IMR-90 (cell line): Measurements from ENCODE around the gene SLC66A2. TPM values are rescaled to one million over a fixed set of nuclear protein-coding genes. Genes with fewer than 3 reads are reported as not detected.

Source experiments
- ATAC-seq: fragments of 200-7000 bp; cut with Tn5 transposase; 2 replicates; pipeline ENCODE4 v1.9.1; 2020; ENCODE audit warnings: low read depth, mild to moderate bottlenecking, moderate library complexity
- BruUV-seq: library from RNA; stranded (reverse); fragments of 400-500 nt; replicated peaks from 2 replicates; lab custom pipeline; 2021; lab: Mats Ljungman, UMichigan
- CTCF ChIA-PET: fragments of 300-600 bp; formaldehyde crosslinking; extraction: SDS; loops from one replicate; lab custom pipeline; 2021; ENCODE audit warnings: antibody characterized with exemption; lab: Yijun Ruan, JAX
- POLR2A ChIA-PET: fragments of 300-600 bp; sonication (Branson Sonifier 250); formaldehyde crosslinking; loops from one replicate; lab custom pipeline; 2022; ENCODE audit warnings: antibody characterized with exemption; ENCODE audit not compliant: unreplicated experiment; lab: Charles Lee
- DNase-seq: peaks from one replicate; pipeline ENCODE4 v3.0.0; 2013
- H2AFZ ChIP-seq: replicated peaks from 2 replicates; pipeline ENCODE3; 2013; ENCODE audit warnings: low read length, mild to moderate bottlenecking; ENCODE audit not compliant: poor library complexity
- H2AK5ac ChIP-seq: 2 replicates; pipeline ENCODE4 v1.6.1; 2013; ENCODE audit warnings: low read depth, low read length, inconsistent platforms
- H2AK9ac ChIP-seq: replicated peaks from 2 replicates; pipeline ENCODE3; 2013; ENCODE audit warnings: mild to moderate bottlenecking, low read depth, low read length, moderate library complexity; ENCODE audit not compliant: poor library complexity
- H2BK120ac ChIP-seq: 2 replicates; pipeline ENCODE4 v1.6.1; 2013; ENCODE audit warnings: low read depth, low read length, inconsistent platforms
- H2BK15ac ChIP-seq: 3 replicates; pipeline ENCODE4 v1.6.1; 2013; ENCODE audit warnings: low read depth, low read length, inconsistent platforms
- H2BK20ac ChIP-seq: 2 replicates; pipeline ENCODE4 v1.6.1; 2013; ENCODE audit warnings: low read depth, mild to moderate bottlenecking, inconsistent platforms, low read length, moderate library complexity
- H2BK5ac ChIP-seq: 2 replicates; pipeline ENCODE4 v1.6.1; 2013; ENCODE audit warnings: mild to moderate bottlenecking, low read depth, low read length, inconsistent platforms; ENCODE audit not compliant: poor library complexity, severe bottlenecking
- H3K14ac ChIP-seq: replicated peaks from 2 replicates; pipeline ENCODE4 v1.6.1; 2013; ENCODE audit warnings: low read depth, low read length, inconsistent platforms
- H3K18ac ChIP-seq: 2 replicates; pipeline ENCODE4 v1.6.1; 2013; ENCODE audit warnings: low read depth, low read length, control low read depth
- H3K23ac ChIP-seq: 2 replicates; pipeline ENCODE4 v1.6.1; 2013; ENCODE audit warnings: low read depth, low read length, inconsistent platforms
- H3K27ac ChIP-seq: 2 replicates; pipeline ENCODE4 v1.5.1; 2013; ENCODE audit warnings: mild to moderate bottlenecking, control low read depth, low read length; ENCODE audit not compliant: insufficient read depth
- H3K27me3 ChIP-seq: 2 replicates; pipeline ENCODE4 v1.6.1; 2013; ENCODE audit warnings: low read length; ENCODE audit not compliant: control insufficient read depth, insufficient read depth
- H3K36me3 ChIP-seq: 2 replicates; pipeline ENCODE4 v1.6.1; 2013; ENCODE audit warnings: low read length, mixed read lengths; ENCODE audit not compliant: control insufficient read depth, insufficient read depth
- H3K4ac ChIP-seq: 2 replicates; pipeline ENCODE4 v1.6.1; 2013; ENCODE audit warnings: low read depth, low read length, inconsistent platforms
- H3K4me1 ChIP-seq: 2 replicates; pipeline ENCODE4 v1.6.1; 2013; ENCODE audit warnings: low read length, mixed read lengths; ENCODE audit not compliant: control insufficient read depth, insufficient read depth
- H3K4me2 ChIP-seq: 2 replicates; pipeline ENCODE4 v1.6.1; 2013; ENCODE audit warnings: low read depth, mild to moderate bottlenecking, control low read depth, low read length, moderate library complexity
- H3K4me3 ChIP-seq: 2 replicates; pipeline ENCODE4 v1.5.1; 2013; ENCODE audit warnings: low read depth, mild to moderate bottlenecking, control low read depth, low read length, moderate library complexity; ENCODE audit not compliant: insufficient read depth
- H3K56ac ChIP-seq: 2 replicates; pipeline ENCODE4 v1.6.1; 2013; ENCODE audit warnings: low read length, inconsistent platforms; ENCODE audit not compliant: insufficient read depth; ENCODE audit errors: extremely low read depth
- H3K79me1 ChIP-seq, 2 experiments: 2 replicates each; pipeline ENCODE4 v1.6.1; 2013; ENCODE audit warnings: low read length in 2 of 2, inconsistent platforms in 1 of 2, low read depth in 1 of 2
- H3K9ac ChIP-seq: 2 replicates; pipeline ENCODE4 v1.6.1; 2013; ENCODE audit warnings: low read depth, low read length, control low read depth
- H3K9me1 ChIP-seq: 2 replicates; pipeline ENCODE4 v1.6.1; 2013; ENCODE audit warnings: low read length, inconsistent platforms; ENCODE audit not compliant: insufficient read depth
- H3K9me3 ChIP-seq: 2 replicates; pipeline ENCODE4 v1.6.1; 2013; ENCODE audit warnings: low read length; ENCODE audit not compliant: control insufficient read depth, insufficient read depth
- H4K20me1 ChIP-seq: 2 replicates; pipeline ENCODE4 v1.6.1; 2013; ENCODE audit warnings: low read length, inconsistent platforms; ENCODE audit not compliant: insufficient read depth
- H4K5ac ChIP-seq: 2 replicates; pipeline ENCODE4 v1.6.1; 2013; ENCODE audit warnings: mild to moderate bottlenecking, low read depth, low read length, control low read depth
- H4K8ac ChIP-seq, 2 experiments: 2 replicates each; pipeline ENCODE4 v1.6.1; 2013; ENCODE audit warnings: low read depth in 2 of 2, low read length in 2 of 2, control low read depth in 1 of 2, inconsistent platforms in 1 of 2
- H4K91ac ChIP-seq: 2 replicates; pipeline ENCODE4 v1.6.1; 2013; ENCODE audit warnings: low read depth, low read length, inconsistent platforms; ENCODE audit not compliant: insufficient read depth
- MXI1 ChIP-seq: IDR thresholded peaks from 2 replicates; pipeline ENCODE4 v1.6.1; 2012; ENCODE audit warnings: low read depth, mild to moderate bottlenecking, low read length, moderate library complexity, borderline replicate concordance
- WGBS, 2 experiments: methylation state at CpG; one replicate each; pipeline versions ENCODE4 v1.1.5 to v1.1.7; 2013; ENCODE audit warnings: missing lambda C conversion rate in 2 of 2; ENCODE audit not compliant: insufficient read length in 1 of 2; ENCODE audit errors: extremely low coverage in 2 of 2; 5-methylcytosine and 5-hydroxymethylcytosine counted together
- dilution Hi-C: fragments of 300-500 bp; cut with HindIII; formaldehyde crosslinking; loops from one replicate; pipeline ENCODE4 v1.14.3; 2018; ENCODE audit warnings: low sequenced_read_pairs; ENCODE audit not compliant: unreplicated experiment
- in situ Hi-C: fragments of 300-500 bp; cut with MboI; formaldehyde crosslinking; loops from 3 replicates; pipeline ENCODE4 v1.14.3; 2019; ENCODE audit warnings: low sequenced_read_pairs, inconsistent platforms, mixed read lengths
- intact Hi-C: fragments of 100-400 bp; cut with micrococcal nuclease; formaldehyde crosslinking; loops from 2 replicates; pipeline ENCODE4 v1.10.0; 2022
- polyA plus RNA-seq, 3 experiments: library from polyadenylated mRNA; depleted of rRNA; stranded (reverse); fragments of >200 nt; gene quantifications; 2 replicates each; pipeline ENCODE4 v1.2.3, GENCODE V29; 2012; ENCODE audit warnings: low replicate concordance in 1 of 3
- total RNA-seq: library from RNA; depleted of rRNA; stranded (reverse); fragments of >200 nt; gene quantifications from 2 replicates; pipeline ENCODE4 v1.2.3, GENCODE V29; 2012

Gene SLC66A2
- total and polyA plus RNA-seq, 2 of the 4 experiments (the other 2 are of a cell fraction) = 17.6 to 23.5 TPM

DNA sequence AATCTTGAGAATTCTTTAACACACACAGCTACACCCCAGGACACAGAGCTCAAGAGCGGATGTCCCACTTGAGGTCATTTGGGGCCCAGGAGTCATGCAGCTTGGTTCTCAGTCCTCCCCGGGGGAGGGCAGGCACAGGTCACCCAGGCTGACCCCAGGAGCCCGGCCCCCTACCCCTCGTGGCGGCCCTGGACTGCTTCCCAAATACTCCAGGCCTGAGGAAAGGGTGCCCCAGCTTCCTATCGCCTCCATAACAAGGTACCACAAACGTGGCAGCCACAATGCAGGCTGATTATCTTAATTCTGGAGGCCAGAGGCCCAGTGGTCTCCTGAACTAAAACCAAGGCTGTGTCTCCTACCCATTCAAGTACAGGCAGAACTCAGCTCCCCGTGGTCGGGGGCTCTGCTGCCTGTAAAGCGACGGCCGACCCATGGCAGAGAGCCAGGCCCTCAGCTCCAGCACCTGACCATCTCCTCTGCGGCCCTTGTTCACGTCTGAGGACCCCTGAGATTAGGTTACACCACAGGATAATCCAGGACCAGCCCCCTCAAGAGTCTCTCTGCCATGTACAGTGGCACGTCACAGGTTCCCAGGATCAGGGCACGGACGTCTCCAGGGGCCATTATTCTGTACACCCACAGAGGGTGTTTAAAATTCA is 10.5 kb downstream of the SLC66A2 start:
- dilution Hi-C loops = no loop called here
- POLR2A ChIA-PET = no interaction called here

More for the DNA sequence above, 10.5 kb downstream of the SLC66A2 start:
- TF ChIP-seq MXI1 = no peak
- Histone ChIP-seq H3K36me3 (peaks cover 51% of the 10 kb centered on the region), H3K18ac (no peak overlapping the region), H2BK5ac (no peak overlapping the region), H2BK20ac (no peak overlapping the region), H2BK120ac (no peak overlapping the region), H3K4me1 (peaks cover 2% of the 10 kb centered on the region; the same call in 1 of the 2 replicates), H3K4me3 (no peak overlapping the region), H2AFZ (no peak overlapping the region), H3K27ac (no peak overlapping the region), H3K56ac (no peak overlapping the region), H2BK15ac (no peak overlapping the region), H2AK9ac (peak overlapping the region; percentile 13), H4K91ac (no peak overlapping the region), H4K20me1 (peaks cover 71% of the 10 kb centered on the region), H2AK5ac (no peak overlapping the region), H3K14ac (no peak overlapping the region), H4K8ac (no peak overlapping the region), H3K23ac (no peak overlapping the region), H3K4ac (no peak overlapping the region), H3K27me3 (no peaks in the 10 kb centered on the region), H3K9me3 (no peaks in the 10 kb centered on the region), H3K9ac (no peak overlapping the region), H4K5ac (no peak overlapping the region), H3K9me1 (peaks cover 6% of the 10 kb centered on the region; the same call in 1 of the 2 replicates), H3K79me1 (peaks cover 17 to 86% of the 10 kb centered on the region in 2 experiments), H3K4me2 (no peak overlapping the region)
- intact Hi-C loops = no loop called here
- WGBS, 2 experiments = 96% methylated on average over 9 of the region's 17 CpGs; no CpG with 5 or more reads in 1 of the 2 experiments
- no peak for ATAC-seq
- CTCF ChIA-PET = no interaction called here
- DNase-seq = no peak
- BruUV-seq = no TSS peak
- in situ Hi-C loops = no loop called here
